NCI-H2029 (cell line): ENCODE results near the gene GOLGA7B.

Source experiments
- DNase-seq: peaks from one replicate; lab custom pipeline; 2025; lab: John Stamatoyannopoulos, UW

GOLGA7B gene

DNA sequence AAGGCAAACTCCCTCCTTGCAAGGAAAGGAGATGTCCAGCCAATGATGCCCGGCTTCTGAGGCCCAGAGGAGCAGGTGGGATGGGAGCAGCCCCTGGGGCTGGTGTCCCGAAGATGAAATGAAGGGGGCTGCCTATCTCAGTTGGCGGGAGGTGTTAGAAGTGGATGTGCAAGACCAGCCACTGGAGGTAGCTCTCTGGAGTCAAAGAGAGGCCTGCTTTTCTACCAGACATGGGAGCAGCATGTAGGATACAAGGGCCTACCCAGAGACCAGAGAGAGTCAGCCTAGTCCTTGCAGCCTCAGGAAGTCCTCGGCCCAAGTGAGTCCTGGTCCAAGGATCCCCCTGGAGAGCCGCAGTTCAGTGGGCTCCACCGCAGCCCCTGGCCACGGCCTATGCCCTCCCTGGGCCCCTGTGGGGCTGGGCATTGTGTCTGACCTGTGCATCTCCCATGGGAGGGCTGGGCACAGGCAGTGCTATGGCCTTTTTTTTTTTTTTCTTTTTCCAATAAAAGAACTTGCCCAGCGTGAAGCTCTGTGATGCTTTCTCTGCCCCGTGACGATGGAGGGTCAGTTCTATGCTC is 17.7 kb downstream of the GOLGA7B start:
- no peak for DNase-seq

GRCh38 chr10:97868134-97868685 is 18.6 kb downstream of the GOLGA7B start:
- DNase-seq, result no peak

- DNase-seq, result peak; percentile 66
These were observed 19.7 kb downstream of the GOLGA7B start for GRCh38 chr10:97869091-97870042.

DNA sequence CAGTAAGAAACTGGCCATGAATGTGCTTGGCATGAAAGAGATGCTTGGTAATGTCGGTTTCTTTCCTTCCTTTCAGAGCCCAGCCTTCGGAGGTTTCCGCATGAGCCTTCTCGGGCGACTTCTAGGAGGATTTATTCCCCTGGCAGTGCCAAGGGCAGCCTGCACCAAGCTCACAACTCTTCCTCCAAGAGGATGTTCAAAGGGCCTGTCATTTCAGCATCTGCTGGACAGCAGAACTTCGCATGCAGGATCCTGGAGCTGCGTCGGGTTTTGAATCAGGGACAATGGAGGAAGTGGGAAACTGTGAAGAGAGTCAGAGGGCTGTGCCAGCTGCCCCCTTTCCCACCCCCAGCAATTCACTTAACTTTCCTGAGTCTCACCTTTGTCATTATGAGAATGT is 21.3 kb downstream of the GOLGA7B start:
- DNase-seq, result no peak

GRCh38 chr10:97873569-97873968 is 23.9 kb downstream of the GOLGA7B start:
- DNase-seq, result no peak

- no peak for DNase-seq
These were observed 24.7 kb downstream of the GOLGA7B start for GRCh38 chr10:97874332-97874731.

DNA sequence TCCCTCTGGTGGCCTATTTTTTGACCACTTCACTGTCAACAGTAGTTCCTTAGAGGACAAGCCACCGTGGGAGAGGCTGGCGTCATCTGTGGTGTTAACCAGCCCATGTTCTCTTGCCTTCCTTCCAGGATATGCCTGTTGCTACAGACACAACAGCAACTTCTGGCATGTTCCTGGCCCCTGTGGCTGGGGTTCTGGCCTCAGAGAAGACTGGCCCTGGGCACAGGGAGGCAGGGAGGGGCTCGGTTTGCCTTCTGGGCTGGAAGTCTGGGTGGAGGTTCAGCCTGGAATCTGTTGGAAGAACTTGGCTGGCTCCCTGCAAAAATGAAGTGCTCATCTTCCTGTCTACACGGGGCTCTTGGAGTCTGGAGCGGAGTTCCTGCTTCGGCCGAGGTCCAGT is 25.7 kb downstream of the GOLGA7B start:
- DNase-seq, result no peak

GRCh38 chr10:97876402-97876801 is 26.8 kb downstream of the GOLGA7B start:
- no peak for DNase-seq

- no peak for DNase-seq
These were observed 29.6 kb downstream of the GOLGA7B start for GRCh38 chr10:97879241-97879640.

GRCh38 chr10:97880109-97880508 is 30.5 kb downstream of the GOLGA7B start:
- DNase-seq, result no peak

GRCh38 chr10:97882142-97883091 is 32.8 kb downstream of the GOLGA7B start:
- no peak for DNase-seq

GRCh38 chr10:97883092-97883485 is 33.4 kb downstream of the GOLGA7B start:
- no peak for DNase-seq

- DNase-seq, result no peak
These were observed 36.6 kb downstream of the GOLGA7B start for GRCh38 chr10:97886286-97886685.

- no peak for DNase-seq
These were observed 37.8 kb downstream of the GOLGA7B start for GRCh38 chr10:97887399-97887798.

GRCh38 chr10:97888134-97888533 is 38.5 kb downstream of the GOLGA7B start:
- no peak for DNase-seq

DNA sequence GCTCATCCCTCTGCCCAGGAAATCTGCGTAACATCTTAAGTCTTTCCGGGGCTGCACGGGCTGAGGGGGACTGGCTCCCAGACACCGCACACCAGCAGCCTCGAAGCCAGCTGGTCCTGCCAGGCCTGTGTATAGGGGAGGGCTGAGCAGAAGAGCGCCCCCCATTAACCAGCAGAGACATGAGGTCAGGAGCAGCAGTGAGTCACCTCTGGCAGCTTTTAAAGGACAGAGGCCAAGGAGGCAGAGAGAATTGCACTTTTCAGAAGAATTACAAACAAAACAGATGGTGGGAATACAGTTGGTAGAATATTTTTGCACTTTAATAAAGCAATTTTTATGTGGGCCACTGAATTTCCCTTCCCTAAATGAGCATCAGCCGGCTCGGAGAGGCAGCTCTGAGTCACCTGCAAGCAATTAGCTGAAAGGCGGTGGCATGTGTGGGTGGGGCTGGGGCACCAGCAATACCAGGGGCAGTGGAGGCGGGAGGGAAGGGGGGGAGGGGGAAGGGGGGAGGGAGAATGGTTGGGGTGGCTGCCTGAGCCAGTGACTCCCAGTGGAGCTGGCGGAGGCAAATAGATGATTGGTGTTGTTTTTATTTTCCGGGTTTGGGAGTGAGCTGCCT is 39.1 kb downstream of the GOLGA7B start:
- DNase-seq, result peak; percentile 34

GRCh38 chr10:97889461-97890265 is 40.0 kb downstream of the GOLGA7B start:
- peak; percentile 10 for DNase-seq

- peak; percentile 16 for DNase-seq
These were observed 42.0 kb downstream of the GOLGA7B start for GRCh38 chr10:97891497-97892167.

DNA sequence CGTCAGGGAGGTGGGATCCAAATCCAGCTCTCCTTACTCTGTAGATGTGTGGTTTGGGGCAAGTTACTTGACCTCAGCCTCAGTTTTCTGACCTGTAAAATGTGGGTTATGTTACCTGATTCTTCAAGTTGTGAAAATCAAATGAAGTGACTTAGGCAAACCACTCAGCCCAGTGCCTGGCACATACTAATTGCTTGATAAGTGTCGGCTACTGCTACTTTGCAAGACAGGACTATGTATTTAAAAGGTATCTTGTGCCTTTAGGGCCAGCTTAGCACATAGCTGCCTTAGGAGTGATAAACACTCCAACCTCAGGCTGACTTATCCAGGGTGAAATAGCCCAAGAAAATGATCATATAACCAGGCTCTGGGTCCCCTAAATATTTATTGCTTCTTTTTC is 42.9 kb downstream of the GOLGA7B start:
- no peak for DNase-seq

- no peak for DNase-seq
These were observed 43.3 kb downstream of the GOLGA7B start for GRCh38 chr10:97892939-97893338.
